AG08395 (cell line): ENCODE data around the gene PDLIM4.
A peak's percentile ranks its signal among the peaks of the same experiment; 100 is the strongest.

Experiments used
- DNase-seq: peaks from one replicate; pipeline ENCODE4 v3.0.0; 2012; ENCODE audit warnings: mixed read lengths, low spot score

PDLIM4 gene

DNA sequence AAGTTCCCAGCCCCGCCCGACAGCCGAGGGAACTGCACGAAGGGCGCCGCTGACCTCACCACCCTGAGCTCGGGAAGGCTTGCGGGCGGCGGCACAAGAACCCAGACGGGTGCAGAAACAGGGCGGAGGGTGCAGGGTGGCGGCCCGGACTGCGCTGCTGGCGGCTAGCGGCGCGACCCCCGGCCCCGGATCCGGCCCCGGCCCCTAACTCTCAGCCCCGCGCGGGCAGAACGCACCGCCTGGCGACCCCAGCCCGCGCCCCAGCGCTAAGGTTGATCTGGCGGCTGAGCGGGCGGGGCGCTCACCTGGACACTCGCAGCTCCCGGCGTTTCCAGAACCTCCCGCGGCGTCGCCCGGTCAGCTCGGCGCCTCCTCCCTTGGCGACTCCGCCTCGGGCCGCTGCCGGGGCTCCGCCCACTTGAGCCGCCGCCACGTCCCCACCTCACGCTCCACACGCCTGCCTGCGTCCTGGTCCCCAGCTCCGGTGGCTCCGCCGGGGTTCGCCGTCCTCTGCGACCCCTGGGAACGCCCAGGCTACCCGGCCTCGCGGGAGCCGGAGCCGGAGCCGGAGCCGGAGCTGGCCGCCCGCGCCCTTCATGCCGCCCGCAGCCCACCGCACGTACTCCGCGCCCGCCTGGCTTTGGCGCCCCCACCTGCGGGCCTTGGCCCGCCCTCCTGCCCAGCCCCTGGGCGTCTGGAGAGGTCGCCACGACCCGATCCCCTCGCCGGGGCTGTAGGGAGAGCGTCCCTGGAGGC, 29.8 kb upstream of the PDLIM4 start, which contains the start of gene P4HA2:
TSS of gene P4HA2 (minus strand) at position 369 of the 756 bp plus-strand sequence. CDS start 9,227 bp downstream, outside the sequence.
- DNase-seq = peak; percentile 90

GRCh38 chr5:132228241-132229035, 29.1 kb upstream of the PDLIM4 start:
- no peak for DNase-seq

DNA sequence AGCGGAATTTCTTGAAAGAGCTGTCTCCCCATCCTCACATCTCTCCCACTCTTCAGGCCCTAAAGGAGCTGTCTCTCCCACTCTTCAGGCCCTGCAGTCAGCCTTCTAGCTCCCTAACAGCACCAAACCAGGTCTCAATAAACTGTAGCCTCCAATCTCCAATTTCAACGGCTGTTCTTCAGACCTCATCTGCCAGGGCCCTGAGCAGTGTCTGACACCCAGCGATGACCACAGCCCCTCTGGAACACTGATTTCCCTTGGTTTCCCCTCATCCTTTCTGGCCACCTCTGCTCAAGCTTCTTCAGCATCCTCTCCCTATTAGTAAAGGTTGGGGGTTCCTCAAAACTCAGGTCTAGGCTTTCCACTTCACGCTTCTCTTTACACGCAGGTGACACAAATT, 28.3 kb upstream of the PDLIM4 start:
- DNase-seq = no peak

- DNase-seq = no peak
Measured at GRCh38 chr5:132230871-132231270, 26.6 kb upstream of the PDLIM4 start.

DNA sequence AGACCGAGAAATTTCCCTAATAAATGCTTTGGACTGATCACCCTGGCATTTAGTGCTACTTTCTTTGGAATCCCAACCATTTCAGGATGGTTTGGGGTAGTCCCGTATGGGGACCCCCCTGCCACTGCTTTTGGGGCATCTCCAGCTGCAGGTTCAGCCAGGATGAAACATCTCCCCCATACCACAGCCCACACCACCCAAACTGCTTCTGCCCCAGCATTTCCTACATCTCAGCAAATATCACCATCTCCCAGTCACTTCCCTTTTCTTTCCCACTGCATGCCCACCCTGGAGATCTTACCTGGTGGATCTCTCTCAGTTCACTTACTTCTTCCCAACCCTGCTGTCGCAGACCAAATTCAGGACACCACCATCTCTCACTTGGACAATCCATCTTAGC, 25.0 kb upstream of the PDLIM4 start:
- DNase-seq = no peak

DNA sequence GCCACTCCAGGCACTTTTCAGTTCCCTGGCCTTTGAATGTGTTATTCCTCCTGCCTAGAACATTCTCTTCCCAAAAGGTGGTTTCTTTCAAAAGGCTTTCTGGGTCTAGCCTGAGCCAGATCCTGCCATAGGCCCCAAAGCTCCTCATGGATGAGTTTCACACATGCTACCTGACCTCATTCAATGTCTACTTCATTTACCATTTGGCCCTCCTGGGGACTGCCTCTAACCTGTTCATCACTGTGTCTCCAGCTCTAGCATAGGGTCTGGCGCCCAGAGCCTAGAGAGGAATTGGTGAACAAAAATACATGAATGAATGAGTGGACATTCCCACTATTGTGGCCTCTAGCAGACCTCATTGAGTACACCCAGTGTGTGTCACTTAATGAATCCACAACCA, 24.4 kb upstream of the PDLIM4 start:
- no peak for DNase-seq

DNA sequence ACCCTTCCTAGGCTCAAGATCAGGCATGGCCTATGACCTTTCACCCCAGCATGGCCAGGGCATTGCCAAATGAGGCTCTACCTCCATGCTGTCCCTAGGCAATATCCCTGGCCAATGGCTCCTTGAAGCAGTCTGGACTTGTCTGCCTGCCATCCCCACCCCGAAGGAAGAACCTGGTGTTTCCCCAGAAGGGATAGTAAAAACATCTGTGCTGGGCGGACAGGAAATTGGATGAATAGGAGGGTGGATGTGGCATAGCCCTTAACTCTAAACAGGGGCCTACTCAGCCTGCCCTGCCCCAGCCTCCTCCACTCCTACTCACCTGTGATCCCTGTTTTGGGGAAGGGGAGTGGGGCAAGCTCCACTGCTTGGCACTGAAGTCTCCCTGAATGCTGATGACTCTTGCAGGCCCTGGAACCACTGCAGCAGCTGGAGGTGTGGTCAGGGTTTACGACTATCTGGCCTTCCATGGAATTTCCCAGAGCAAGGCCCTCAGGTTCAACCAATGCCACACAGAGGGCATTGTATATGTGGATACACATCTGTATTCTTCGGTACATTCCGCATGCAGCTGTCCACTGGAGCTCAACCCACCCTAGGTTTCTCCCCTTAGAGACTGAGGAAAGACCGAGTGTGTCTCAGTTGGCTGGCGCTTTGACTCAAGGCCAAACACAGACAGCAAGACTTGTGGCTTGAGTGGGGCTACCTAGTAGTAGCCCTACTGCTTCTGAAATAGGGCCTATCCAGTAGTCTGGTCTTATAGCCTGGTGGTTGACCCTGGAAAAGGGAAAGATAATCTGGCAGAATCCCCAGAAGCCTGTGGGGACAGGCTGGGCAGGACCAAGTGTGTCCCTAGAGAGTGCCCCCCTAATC, 23.4 kb upstream of the PDLIM4 start:
- DNase-seq = no peak

- DNase-seq = no peak
Measured at GRCh38 chr5:132234684-132235062, 22.8 kb upstream of the PDLIM4 start.

DNA sequence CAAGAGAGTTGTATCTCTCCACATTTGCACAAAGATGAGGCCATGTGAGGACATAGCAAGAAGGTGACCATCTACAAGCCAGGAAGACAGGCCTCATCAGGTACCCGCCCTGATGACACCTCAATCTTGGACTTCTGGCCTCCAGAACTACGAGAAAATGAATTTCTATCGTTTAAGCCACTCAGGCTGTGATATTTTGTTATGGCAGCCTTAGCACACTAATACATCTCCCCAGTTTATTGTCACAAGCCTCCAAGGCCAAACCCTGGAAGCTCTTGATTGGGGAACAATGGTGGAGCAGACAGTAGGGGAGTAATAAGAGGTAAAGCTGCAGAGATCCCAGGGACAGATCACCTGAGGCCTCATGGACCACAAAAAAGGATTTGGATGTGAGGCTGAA, 22.2 kb upstream of the PDLIM4 start:
- DNase-seq = no peak

DNA sequence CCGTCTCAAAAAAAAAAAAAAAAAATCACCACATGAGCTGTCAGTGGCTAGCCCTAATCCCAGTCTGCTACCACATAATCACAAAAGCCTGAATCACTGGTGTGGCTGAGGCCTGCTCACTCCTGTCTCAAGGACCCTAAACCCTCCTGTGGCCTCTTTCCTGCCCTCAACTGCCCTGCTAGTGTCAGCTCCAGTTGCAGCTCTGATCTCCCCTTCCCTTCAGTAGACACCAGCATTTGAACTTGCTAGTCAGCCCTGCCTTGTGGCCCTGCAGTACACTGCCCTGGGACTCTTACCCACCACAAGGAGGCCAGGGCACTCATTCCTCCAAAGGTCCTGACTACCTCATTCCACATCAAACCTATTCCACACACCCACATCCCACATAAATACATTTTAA, 20.4 kb upstream of the PDLIM4 start:
- DNase-seq = peak; percentile 41

DNA sequence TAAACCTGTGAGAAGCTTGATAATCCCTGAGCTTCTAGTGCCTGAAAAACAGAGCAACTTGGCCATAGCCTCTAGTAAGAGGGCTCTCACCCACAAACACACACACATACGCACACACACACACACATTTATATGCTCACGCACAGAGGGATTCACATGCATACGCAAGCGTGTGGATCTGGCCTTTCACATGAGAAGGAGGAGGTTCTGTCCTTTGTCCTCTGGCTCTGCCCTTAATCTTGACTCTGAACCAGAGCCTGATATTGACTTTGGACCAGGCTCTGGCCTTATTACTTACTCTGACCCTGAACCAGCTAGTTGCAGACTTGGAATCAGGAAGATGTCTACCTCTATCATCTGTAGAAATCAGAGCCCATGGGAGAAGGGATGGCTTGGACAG, 19.8 kb upstream of the PDLIM4 start:
- DNase-seq = no peak

DNA sequence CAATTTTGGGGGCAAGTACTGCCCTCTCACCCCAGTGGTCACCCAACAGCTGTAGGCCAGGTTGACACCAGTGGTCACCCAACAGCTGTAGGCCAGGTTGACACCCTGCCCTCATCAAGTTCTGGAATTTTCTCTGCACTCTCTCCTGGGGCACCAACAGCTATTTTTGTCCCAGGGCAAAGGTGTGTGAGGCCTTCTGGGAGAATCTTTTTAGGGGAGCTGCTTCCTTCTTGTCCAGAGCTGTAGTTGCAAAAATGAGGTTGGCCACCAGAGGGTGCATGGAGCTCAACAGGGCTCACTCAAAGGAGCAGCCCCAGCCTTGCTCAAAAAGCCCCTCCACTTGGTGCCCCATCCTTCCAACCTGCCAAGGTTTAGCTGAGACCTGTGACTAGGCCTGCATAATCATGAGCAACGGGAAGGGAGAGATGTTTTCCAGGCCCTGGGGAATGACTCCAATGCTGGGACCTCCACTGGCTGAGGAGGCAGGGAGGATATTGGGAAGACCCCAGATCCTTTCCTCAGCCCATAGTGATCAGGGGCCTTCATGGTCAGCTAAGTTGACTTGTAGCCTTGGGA, 19.2 kb upstream of the PDLIM4 start:
- peak; percentile 69 for DNase-seq

GRCh38 chr5:132238901-132239500, 18.5 kb upstream of the PDLIM4 start:
- no peak for DNase-seq

DNA sequence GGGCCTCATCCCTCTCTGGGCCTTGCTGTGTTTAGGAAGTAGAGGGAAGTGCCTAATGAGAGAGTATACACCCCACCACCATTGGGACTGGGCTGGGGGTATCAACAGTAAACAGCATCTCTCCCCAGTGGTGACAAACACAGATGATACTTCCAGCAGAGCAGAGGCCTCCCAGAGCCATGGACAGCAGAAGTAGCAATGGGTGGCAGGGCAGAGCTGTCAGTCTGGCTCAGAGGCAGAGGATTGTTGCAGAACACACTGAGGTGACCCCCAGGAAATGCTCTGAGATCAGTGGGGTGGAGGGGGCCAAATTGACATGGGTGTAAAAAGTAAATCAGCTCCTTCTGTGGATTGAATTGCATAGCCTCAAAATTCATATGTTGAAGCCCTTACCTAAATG, 17.7 kb upstream of the PDLIM4 start:
- DNase-seq = no peak

GRCh38 chr5:132243366-132243977, 14.0 kb upstream of the PDLIM4 start:
- DNase-seq = no peak

GRCh38 chr5:132245593-132245992, 11.9 kb upstream of the PDLIM4 start:
- no peak for DNase-seq

DNA sequence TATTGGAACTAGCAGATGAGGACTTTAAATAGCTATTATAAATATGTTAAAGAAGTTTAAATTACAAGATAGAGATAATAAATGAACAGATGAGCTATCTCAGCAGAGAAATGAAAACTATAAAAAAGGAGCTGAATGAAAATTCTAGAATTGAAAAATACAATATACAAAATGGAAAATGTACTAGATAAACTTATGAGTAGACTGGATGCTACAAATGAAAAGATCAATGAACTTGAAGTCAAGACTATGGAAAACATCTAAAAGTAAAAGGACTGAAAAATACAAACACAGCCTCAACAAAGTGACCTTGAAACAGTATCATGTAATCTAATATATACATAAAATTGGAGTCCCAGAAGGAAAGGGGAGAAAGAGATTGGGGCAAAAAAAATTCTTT, 10.7 kb upstream of the PDLIM4 start:
- no peak for DNase-seq

- no peak for DNase-seq
Measured at GRCh38 chr5:132250547-132250946, 6.9 kb upstream of the PDLIM4 start.

DNA sequence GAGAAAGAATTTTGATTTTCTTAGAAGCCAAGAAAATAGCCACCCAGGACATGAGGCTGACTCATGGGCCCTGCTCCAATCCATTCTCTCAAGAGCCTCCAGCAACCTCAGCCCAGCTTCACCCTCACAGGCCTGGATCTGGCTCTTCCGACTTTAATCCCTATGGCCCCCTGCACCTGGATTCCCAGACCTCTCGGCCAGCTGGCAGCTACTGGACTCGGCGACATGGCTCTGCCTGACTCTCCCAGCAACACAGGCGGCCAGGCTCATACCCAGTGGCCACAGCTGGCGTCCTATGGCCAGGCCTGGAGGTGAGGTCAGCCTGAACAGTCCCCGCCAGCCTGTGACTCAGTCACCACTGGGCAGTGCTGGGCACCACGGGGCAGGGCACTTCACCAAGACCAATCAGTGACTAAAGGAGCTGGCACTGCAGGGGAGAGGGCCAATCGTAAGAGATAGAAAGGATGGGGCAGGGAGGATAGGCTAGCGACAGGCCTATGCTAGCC, 6.2 kb upstream of the PDLIM4 start:
- DNase-seq = peak; percentile 16

DNA sequence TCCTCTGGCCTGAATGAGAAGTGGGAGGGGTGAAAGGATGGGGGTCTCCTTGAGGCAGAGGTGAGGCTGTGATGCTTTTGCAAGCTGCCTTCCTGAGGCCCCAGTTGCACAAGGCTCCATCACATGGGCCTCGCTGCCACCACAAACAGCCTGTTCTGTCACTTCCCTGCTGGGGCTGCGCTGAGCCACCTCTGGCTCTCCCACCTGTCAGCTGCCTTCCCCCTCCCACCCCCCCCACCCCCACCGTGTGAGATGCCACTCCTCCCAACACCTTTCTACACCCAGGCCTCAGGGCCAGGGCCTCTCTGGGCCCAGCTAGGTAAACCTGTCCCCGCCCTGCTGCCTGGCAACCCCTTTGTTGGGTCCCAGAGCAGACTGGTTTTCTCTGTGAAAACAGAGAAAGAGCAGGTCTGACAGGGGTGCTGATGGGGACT, 4.5 kb upstream of the PDLIM4 start:
- DNase-seq = no peak
